NCI-H524 treated with DMSO at 0.1 percent for 48 hours (cell line): ENCODE measurements around the gene IPCEF1.
"Not testable (repeated sequence)": the region's sequence is repeated elsewhere in the genome, so short reads cannot be mapped to it uniquely, and the experiment has no call there.

Experiments
- DNase-seq: peaks from one replicate; lab custom pipeline; 2025; lab: John Stamatoyannopoulos, UW

IPCEF1 gene

GRCh38 chr6:154246723-154247118, 109.9 kb downstream of the IPCEF1 start:
- no peak for DNase-seq

GRCh38 chr6:154245506-154245905, 111.1 kb downstream of the IPCEF1 start:
- no peak for DNase-seq

GRCh38 chr6:154243793-154244750, 112.5 kb downstream of the IPCEF1 start:
- DNase-seq = no peak

DNA sequence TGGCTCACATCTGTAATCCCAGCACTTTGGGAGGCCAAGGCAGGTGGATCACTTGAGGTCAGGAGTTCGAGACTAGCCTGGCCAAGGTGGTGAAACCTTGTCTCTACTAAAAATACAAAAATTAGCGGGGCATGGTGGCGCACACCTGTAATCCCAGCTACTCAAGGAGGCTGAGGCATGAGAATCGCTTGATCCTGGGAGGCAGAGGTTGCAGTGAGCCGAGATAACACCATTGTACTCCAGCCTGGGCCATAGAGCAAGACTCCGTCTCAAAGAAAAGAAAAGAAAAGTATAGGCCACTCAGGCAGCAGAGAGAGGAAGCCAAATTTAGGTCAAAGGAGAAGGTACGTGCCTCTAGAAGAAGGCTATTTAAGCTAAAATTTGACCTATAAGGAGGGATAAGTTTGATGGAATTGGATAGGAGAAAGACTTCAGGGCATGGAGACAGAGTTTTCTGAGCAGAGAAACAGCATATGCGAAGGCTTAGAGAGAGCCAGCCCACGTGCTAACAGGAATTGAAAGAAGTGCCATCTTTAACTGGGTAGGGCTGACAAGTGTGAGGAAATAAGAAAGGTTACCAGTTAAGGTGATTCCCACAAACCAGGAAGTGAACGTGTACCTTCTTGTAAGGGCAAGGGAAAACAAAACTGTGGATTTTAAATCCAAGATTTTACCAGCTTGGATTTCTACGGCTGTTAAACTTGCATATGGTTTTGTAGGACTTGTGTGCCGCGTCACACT, 113.8 kb downstream of the IPCEF1 start:
- DNase-seq = no peak

DNA sequence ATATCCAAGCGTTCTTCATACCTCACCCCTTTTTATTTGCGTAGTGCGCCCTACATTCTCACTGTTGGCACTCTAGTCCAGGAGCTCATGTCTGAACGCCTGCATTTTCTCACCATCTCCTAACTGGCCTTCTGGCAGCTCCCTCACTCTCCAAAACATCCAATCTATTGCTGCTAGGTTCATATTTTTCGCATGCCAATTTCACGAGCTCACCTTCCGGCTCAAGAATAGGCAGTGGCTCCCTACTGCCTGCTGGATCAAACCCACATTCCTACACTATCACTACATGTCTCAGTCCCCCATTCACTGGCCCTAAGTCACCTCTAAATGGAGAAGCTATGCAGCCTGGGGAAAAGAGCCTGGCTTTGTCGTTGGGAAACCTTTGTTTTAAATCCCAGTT, 115.0 kb downstream of the IPCEF1 start:
- DNase-seq = no peak

DNA sequence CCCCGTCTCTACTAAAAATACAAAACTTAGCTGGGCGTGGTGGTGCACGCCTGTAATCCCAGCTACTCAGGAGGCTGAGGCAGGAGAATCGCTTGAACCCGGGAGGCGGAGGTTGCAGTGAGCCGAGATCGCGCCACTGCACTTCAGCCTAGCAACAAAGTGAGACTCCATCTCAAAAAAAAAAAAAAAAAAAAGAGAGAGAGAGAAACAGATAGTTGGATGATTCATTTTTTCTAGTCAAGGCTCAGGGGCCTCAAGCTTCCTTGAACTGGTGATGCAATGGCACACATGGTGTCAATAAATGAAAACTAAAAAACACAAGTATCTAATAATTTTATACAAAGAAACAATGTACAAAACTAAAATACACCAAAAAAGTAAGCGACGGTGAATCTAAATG, 115.5 kb downstream of the IPCEF1 start:
- DNase-seq = not testable (repeated sequence)

- DNase-seq = no peak
Measured at GRCh38 chr6:154239392-154239791, 117.2 kb downstream of the IPCEF1 start.

- DNase-seq = no peak
Measured at GRCh38 chr6:154238831-154239230, 117.8 kb downstream of the IPCEF1 start.

GRCh38 chr6:154236646-154237301, 119.8 kb downstream of the IPCEF1 start:
- DNase-seq = no peak

GRCh38 chr6:154234019-154234772, 122.4 kb downstream of the IPCEF1 start:
- DNase-seq = no peak

- no peak for DNase-seq
Measured at GRCh38 chr6:154233383-154233782, 123.2 kb downstream of the IPCEF1 start.

GRCh38 chr6:154232013-154232910, 124.3 kb downstream of the IPCEF1 start:
- DNase-seq = no peak

DNA sequence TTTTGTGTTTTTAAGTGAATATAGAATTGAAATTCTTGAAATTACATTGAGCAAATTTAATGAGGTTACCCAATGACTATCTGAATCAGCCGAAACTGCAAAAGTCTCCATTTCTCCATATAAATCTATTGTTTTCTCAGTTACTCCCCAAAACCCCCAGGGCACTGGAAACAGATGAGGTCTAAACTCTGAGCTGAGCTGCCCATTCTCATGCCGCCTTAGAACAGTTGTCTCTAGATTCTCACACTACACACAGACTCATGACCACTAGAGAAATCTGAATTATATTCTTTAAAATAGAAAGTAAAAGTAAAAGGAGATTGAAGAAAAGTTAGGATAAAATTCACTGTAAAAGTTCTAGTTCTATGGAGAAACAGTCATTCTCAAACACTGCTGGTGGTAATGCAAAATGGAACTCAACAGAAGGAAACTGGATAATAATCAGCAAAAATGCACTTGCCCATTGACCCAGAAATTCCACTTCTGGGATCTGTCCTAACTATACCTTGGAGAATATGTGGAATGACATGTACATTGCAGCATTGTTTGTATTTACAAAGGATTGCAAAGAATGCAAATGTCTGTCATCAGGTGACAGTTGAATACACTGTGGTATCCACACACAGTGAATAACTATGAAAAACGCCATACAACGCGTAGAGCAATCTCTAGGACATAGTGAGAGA, 125.5 kb downstream of the IPCEF1 start:
- no peak for DNase-seq

- no peak for DNase-seq
Measured at GRCh38 chr6:154230393-154230792, 126.2 kb downstream of the IPCEF1 start.

DNA sequence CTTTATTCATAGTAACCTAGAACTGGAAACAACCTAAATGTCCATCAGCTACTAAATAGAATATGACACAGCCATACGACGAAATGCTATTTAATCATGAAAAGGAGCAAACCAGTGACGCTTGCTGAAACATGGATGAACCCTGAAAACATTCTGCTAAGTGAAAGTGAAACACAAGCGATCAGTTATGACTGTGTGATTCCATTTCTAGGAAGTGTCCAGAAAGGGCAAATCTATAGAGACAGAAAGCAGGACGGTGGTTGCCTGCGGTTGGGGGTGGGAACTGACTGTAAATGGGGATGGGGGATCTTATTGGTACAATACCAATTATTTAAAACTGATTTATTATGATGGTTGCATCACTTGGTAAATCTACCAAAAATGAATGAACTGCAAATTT, 126.8 kb downstream of the IPCEF1 start:
- DNase-seq = no peak

GRCh38 chr6:154228521-154228905, 128.1 kb downstream of the IPCEF1 start:
- no peak for DNase-seq

DNA sequence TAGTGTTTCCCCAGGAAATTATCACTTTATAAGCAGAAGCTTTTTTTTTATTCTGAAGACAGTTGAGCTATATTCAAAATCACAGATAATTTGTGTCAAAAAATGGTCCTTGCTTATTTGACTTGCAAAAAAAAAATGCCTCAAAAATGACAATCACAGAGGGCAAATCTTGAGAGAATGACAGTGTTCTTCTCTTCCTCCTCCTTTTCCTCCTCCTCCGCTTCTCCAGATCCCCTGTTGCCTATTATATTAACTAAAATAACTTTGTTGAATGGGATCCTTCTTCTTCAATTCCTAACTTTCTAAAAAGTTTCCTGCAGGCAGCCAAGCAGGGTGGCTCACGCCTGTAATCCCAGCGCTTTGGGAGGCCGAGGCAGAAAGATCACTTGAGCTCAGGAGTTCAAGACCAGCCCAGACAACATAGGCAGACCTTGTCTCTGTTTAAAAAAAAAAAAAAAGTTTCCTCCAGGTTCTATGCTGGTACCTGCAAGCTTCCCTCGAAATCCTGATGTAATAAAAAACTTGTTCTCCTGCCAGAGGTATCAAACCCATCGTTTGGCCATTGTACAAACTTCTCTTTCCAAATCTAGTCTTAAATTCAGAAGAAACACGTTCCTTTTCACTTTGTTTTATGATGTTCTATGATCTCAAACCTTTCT, 128.6 kb downstream of the IPCEF1 start:
- no peak for DNase-seq

DNA sequence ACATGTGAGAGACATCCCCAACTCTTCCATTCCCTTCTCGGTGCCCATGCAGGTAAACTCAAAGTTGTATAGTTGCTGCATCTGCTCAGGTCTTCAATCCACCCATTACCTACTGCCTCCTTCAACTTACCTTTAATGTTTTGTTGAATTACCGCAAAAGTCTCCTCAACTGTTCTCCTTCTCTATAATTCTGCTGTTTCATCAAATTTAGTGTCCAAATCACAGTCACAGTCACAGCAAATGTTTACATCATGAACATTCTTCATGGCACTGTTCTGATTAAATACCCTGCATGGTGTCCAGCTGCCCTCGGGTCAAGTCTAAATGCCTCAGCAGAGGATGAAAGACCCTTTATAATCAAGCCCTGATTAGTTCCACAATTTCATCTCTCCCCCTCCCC, 130.1 kb downstream of the IPCEF1 start:
- DNase-seq = no peak

GRCh38 chr6:154223296-154223695, 133.3 kb downstream of the IPCEF1 start:
- no peak for DNase-seq

DNA sequence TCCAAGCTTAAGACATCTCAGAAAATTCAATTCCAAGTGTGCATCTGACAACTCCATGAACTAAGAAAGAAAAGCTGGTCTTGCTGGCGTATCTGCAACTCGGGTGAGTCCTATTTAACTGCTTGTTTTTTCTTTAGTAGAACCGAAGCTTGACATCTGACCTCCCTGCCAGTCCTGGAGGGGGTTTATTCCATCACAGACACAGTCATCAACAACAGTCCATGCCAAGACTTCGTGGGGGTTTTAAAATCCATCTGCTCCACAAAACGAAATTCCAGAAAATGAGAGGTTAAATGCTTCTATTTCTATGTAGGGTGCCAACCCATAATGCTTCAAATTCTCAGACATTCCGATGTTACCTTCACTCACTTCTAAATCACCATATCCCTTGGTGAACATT, 133.9 kb downstream of the IPCEF1 start:
- no peak for DNase-seq
